Tibial artery (tissue), 4 donors: Measurements from ENCODE around the gene PIEZO2.
"Not testable (repeated sequence)": the region's sequence is repeated elsewhere in the genome, so short reads cannot be mapped to it uniquely, and the experiment has no call there.

ENCODE experiments used
- DNase-seq, 2 donors: peaks; one replicate each; pipeline ENCODE4 v3.0.0-alpha.2; 2019
- H3K27ac ChIP-seq, 2 donors: fragments of 200-600 bp; sonication (generic) in 1 of 2; 1 replicate in 1 of 2; 2 replicates in 1 of 2; pipeline ENCODE4 v1.5.1; 2018 to 2019; ENCODE audit warnings: mild to moderate bottlenecking in 1 of 2
- H3K27me3 ChIP-seq, 2 donors: fragments of 200-600 bp; sonication (generic) in 1 of 2; one replicate each; pipeline versions ENCODE4 v1.5.1 to v1.6.0; 2016 to 2019
- H3K36me3 ChIP-seq, 3 donors: fragments of 200-600 bp; sonication (generic) in 2 of 3; one replicate each; pipeline ENCODE4 v1.5.1; 2016 to 2019; ENCODE audit warnings: mild to moderate bottlenecking in 2 of 3
- H3K4me1 ChIP-seq, 4 donors: fragments of 200-600 bp; sonication (generic) in 2 of 4; 1 replicate in 3 of 4; 2 replicates in 1 of 4; pipeline ENCODE4 v1.5.1; 2016 to 2019
- H3K4me3 ChIP-seq, 2 donors: fragments of 200-600 bp; sonication (generic) in 1 of 2; 1 replicate in 1 of 2; 2 replicates in 1 of 2; pipeline ENCODE4 v1.5.1; 2018 to 2019; ENCODE audit warnings: mild to moderate bottlenecking in 2 of 2
- H3K9me3 ChIP-seq, 3 donors: fragments of 200-600 bp; sonication (generic) in 1 of 3; one replicate each; pipeline ENCODE4 v1.5.1; 2016 to 2019
- intact Hi-C: fragments of 100-400 bp; cut with DNase I; formaldehyde crosslinking; loops from one replicate; pipeline ENCODE4 v1.15.0; 2023; ENCODE audit warnings: low total_unique reads
- TF ChIP-seq, protein P1 (sequence below), 2 experiments: fragments of 200-600 bp in 1 of 2; fragments of 450-650 bp in 1 of 2; IDR thresholded peaks; one replicate each; pipeline ENCODE4 v1.5.1; 2017 to 2019; ENCODE audit warnings: antibody characterized with exemption in 2 of 2, mild to moderate bottlenecking in 1 of 2, moderate library complexity in 1 of 2

The PIEZO2 gene

DNA sequence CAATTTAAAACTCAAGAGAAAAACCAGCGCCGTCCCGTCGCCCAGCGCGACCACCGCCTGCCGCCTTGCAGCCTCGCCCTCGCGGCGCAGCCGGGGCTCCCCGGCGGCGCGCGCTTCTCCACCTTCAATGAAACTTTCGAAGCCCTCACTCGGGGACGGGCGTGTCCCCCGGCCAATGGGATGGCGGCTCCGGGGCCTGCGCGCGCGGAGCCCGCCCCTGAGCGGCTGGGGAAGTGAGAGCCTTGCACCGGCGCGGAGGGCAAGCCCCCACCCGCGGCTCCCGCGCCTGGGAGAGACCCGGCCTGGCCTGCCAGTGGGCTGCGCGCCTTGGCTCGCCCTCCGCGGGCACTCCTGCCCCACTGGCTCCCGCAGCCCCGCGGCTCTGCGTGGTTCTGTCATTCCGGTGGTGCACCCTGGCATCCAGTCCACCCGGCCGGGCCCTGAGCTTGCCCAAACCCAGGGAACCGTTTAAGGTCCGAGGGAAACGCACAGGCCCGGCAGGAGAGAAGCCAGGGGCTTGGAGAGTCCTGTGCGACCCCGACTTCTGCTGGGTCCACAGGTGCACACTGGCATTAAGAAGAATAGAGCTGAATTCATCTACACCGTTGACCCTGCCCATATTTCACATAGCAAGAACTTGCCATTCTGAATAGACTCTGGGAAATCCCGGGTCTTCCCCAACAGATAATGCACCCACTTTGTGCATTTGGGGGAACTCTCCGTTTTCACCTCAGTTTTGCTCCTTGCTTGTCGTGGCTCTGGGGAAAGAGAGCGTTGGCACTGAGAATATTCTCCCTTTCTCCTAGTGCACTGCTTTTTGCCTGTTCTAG lies at the start of gene PIEZO2:
Gene PIEZO2, minus strand, starts transcription at position 129 of the 830 bp plus-strand sequence. CDS start 981 bp downstream, outside the sequence.
- TF ChIP-seq, protein P1, sequence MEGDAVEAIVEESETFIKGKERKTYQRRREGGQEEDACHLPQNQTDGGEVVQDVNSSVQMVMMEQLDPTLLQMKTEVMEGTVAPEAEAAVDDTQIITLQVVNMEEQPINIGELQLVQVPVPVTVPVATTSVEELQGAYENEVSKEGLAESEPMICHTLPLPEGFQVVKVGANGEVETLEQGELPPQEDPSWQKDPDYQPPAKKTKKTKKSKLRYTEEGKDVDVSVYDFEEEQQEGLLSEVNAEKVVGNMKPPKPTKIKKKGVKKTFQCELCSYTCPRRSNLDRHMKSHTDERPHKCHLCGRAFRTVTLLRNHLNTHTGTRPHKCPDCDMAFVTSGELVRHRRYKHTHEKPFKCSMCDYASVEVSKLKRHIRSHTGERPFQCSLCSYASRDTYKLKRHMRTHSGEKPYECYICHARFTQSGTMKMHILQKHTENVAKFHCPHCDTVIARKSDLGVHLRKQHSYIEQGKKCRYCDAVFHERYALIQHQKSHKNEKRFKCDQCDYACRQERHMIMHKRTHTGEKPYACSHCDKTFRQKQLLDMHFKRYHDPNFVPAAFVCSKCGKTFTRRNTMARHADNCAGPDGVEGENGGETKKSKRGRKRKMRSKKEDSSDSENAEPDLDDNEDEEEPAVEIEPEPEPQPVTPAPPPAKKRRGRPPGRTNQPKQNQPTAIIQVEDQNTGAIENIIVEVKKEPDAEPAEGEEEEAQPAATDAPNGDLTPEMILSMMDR (IDR thresholded peaks at IDR 0.05): no peak
- H3K4me3 ChIP-seq: peak within 1 kb of the TSS; percentile 50 to 60
- intact Hi-C loops: loop anchor here (10.0 kb wide), 2 partner anchors 65 to 295 kb away; no protein-coding TSS in a partner anchor
- H3K9me3 ChIP-seq: no peaks in the 10 kb centered on the region
- no peak within 1 kb of the TSS for H3K27ac ChIP-seq
- no peaks in the 10 kb centered on the region for H3K36me3 ChIP-seq
- H3K27me3 ChIP-seq: peaks cover 0 to 36% of the 10 kb centered on the region in 2 donors
- peaks cover 0 to 21% (median 20%) of the 10 kb centered on the region in 4 donors for H3K4me1 ChIP-seq
- DNase-seq: peak; percentile 38 to 73

DNA sequence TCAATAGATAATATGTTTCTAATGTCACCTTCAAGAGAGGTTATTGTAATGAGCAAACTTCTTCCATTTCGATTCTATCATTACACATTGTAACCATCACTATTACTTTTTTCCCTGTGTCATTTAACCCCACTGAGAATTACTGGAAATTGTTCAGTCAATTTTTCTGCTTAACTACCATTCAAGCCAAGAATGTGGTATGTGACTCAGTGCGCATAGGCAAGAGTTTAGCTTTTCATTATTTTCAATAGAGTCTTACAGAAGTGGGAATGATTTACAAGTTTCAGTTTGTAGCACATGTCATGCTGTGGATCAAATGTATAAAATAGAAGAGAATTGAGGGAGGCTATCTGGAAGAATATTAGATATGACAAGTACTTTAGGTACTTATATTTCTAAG lies 34.3 kb upstream of the PIEZO2 start:
- Histone ChIP-seq H3K4me1 (peaks cover 0 to 16% (median 7%) of the 10 kb centered on the region in 4 donors), H3K27ac (no peak overlapping the region), H3K9me3 (no peaks in the 10 kb centered on the region), H3K27me3 (no peaks in the 10 kb centered on the region), H3K4me3 (no peak overlapping the region), H3K36me3 (peaks cover 0 to 5% (median 0%) of the 10 kb centered on the region in 3 donors)
- intact Hi-C loops: no loop called here
- DNase-seq: no peak
- TF ChIP-seq, protein P1 (IDR thresholded peaks at IDR 0.05): no peak

DNA sequence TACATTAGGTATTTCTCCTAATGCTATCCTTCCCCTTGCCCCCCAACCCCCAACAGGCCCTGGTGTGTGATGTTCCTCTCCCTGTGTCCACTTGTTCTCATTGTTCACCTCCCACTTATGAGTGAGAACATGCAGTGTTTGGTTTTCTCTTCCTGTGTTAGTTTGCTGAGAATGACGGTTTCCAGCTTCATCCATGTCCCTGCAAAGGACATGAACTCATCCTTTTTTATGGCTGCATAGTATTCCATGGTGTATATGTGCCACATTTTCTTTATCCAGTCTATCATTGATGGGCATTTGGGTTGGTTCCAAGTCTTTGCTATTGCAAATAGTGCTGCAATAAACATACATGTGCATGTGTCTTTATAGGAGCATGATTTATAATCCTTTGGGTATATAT lies 32.3 kb upstream of the PIEZO2 start:
- H3K9me3 ChIP-seq, H3K27me3 ChIP-seq, H3K4me3 ChIP-seq, intact Hi-C loops, H3K36me3 ChIP-seq, DNase-seq, H3K27ac ChIP-seq: not testable (repeated sequence)
- H3K4me1 ChIP-seq: peaks cover 0 to 36% (median 21%) of the 10 kb centered on the region in 4 donors

DNA sequence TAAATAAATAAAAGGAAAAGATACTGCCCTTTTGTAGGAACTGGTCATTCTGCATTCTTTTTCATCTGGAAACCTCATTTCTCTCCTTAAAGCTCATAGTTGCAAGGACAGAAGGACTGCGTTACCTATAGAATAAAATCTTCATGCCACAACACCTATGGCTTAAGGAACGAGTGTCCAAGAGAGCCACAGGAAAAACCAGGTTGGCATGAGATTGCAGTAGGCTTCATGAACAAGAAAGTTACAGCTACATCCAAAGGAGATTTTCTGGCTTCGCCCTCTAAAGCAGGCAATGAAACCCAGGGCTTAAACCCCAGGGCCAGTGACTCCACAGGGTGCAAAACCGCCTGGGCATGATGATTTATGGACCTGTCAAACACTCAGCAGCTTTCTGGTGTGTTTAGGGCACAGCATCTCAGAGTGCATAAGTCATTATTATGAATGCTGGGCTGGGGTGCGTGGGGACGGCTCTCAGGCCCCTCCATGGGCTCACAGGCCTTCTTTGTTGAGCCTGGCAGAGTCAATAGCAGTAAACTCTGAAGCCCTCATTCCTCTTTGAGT lies 30.7 kb upstream of the PIEZO2 start:
- peaks cover 0 to 50% (median 32%) of the 10 kb centered on the region in 4 donors for H3K4me1 ChIP-seq
- no peak overlapping the region for H3K4me3 ChIP-seq
- TF ChIP-seq, protein P1 (IDR thresholded peaks at IDR 0.05): no peak
- no peak for DNase-seq
- H3K27ac ChIP-seq: peak overlapping the region; percentile 78 to 79
- intact Hi-C loops: loop anchor here (10.0 kb wide), 1 partner anchor 675 kb away; the partner anchor contains the start of gene CHMP1B
- H3K27me3 ChIP-seq: no peaks in the 10 kb centered on the region
- no peaks in the 10 kb centered on the region for H3K36me3 ChIP-seq
- no peaks in the 10 kb centered on the region for H3K9me3 ChIP-seq

DNA sequence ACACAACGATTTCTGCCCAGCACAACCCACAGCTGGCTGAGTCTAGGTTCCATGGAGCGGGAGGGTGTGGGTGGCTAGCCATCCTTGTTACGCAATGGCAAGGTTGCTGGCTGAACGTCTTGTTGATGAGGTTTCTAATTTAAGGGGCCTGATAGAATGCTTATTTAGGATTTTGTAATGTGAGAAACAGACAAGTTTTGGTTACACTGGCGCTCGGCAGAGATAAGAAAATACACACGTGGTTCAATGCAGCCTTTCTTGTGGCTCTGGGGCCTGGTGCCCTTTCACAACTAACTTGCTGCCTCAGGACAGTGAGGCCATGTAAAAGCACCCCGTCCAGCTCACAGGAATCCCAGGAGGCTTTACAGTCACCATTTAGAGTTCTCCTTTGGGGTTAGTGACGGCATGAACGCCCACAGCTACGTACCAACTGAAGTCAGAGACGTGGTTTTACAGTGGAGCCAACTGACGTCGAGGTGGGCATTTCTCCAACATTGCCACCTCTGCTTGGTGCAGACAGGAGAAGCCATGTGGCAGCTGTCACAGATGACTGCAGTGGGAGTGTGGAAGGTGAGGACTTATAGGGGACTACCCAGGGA lies 29.7 kb upstream of the PIEZO2 start:
- no peaks in the 10 kb centered on the region for H3K9me3 ChIP-seq
- H3K4me1 ChIP-seq: peaks cover 0 to 60% (median 35%) of the 10 kb centered on the region in 4 donors
- H3K27me3 ChIP-seq: no peaks in the 10 kb centered on the region
- H3K4me3 ChIP-seq: peak overlapping the region in 1 of 2 donors; percentile 1
- TF ChIP-seq, protein P1 (IDR thresholded peaks at IDR 0.05): no peak
- intact Hi-C loops: loop anchor here (10.0 kb wide), 1 partner anchor 676 kb away; the partner anchor contains the start of gene CHMP1B
- H3K36me3 ChIP-seq: no peaks in the 10 kb centered on the region
- peak overlapping the region; percentile 78 to 79 for H3K27ac ChIP-seq
- DNase-seq: peak; percentile 90 to 94
